ENCODE measurements around the gene HYI.
"Not testable (repeated sequence)": the region's sequence is repeated elsewhere in the genome, so short reads cannot be mapped to it uniquely, and the experiment has no call there.

The HYI gene

DNA sequence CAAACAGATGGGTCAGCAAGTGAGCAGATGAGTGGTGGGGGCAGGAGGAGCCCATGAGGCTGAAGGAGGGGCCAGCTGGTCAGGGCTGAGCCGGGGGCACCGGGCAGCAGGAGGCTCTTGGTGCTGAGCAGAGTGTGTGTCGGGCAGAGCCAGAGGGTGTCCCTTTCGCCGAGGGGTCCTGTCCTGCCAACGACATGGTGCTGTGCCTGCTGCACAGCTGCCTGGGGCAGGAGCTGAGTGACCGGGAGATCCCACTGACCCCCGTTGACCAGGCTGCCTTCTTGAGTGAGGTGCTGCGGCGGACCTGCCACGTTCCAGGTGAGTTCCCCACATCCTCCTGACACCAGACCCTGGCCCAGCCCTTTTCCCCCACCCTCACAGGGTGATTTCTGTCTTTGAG, 27.5 kb downstream of the HYI start:
- no peak for DNase-seq

DNA sequence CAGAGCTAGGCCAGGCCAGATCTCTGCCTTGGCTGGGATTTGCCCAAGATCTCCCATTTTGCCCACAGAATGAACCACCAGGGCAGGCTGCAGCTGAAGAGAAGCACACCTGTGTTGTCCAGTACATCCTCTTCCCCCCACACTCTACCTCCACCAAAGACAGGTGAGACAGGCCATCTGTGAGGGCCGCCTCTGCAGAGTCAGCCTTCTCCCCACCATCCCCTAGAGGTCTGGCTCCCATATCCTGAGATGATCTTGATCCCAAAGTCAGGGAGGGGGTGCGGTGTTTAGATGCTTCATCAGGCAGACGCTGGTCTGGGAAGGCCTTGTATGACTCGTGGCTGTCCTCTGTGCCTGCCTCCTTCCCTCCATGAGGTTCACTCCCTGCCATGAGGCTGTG, 28.7 kb downstream of the HYI start:
- no peak for DNase-seq

DNA sequence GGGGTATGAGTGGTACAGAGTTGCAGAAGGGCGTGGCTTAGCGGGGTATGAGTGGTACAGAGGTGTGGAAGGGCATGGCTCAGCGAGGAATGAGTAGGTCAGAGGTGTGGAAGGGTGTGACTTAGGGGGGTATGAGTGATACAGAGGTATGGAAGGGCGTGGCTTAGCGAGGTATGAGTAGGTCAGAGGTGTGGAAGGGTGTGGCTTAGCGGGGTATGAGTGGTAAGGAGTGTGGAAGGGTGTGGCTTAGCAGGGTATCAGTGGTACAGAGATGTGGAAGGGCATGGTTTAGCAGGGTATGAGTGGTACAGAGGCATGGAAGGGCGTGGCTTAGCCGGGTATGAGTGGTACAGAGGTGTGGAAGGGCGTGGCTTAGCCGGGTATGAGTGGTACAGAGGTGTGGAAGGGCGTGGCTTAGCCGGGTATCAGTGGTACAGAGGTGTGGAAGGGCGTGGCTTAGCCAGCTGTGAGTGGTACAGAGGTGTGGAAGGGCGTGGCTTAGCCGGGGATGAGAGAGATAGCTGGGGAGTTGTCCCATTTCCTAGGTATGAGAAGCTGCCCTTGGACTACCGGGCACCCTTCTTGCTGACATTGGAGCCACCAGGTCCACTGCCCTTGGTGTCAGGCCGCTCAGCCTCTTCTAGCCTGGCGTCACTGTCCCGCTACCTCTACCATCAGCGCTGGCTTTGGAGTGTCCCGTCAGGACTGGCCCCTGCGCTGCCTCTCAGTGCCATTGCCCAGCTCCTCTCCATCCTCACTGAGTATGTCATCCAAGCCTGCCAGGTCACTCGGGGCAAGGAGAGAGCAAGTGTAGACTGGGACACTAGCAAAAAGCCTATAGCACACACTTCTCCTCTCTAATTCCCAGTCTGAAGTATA, 29.8 kb downstream of the HYI start:
- no peak for DNase-seq

DNA sequence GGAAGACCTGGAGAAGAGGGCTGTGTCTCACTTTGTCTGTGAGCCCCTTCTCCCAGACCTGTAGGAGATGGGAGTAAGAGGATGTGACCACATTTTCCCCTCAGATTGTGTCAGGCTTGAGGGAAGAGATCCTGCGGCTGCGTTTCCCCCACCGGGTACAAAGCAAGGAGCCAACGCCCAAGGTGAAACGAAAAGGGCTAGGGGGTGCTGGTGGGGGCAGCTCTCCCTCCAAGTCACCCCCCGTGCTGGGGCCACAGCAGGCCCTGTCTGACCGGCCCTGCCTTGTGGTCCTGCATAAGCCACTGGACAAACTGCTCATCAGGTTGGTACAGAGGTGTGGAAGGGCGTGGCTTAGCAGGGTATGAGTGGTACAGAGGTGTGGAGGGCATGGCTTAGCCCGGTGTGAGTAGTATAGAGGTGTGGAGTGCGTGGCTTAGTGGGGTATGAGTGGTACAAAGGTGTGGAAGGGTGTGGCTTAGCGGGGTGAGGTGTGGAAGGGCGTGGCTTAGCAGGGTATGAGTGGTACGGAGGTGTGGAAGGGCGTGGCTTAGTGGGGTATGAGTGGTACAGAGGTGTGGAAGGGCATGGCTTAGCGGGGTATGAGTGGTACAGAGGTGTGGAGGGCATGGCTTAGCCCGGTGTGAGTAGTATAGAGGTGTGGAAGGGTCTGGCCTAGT, 30.6 kb downstream of the HYI start:
- DNase-seq, result peak; percentile 13

DNA sequence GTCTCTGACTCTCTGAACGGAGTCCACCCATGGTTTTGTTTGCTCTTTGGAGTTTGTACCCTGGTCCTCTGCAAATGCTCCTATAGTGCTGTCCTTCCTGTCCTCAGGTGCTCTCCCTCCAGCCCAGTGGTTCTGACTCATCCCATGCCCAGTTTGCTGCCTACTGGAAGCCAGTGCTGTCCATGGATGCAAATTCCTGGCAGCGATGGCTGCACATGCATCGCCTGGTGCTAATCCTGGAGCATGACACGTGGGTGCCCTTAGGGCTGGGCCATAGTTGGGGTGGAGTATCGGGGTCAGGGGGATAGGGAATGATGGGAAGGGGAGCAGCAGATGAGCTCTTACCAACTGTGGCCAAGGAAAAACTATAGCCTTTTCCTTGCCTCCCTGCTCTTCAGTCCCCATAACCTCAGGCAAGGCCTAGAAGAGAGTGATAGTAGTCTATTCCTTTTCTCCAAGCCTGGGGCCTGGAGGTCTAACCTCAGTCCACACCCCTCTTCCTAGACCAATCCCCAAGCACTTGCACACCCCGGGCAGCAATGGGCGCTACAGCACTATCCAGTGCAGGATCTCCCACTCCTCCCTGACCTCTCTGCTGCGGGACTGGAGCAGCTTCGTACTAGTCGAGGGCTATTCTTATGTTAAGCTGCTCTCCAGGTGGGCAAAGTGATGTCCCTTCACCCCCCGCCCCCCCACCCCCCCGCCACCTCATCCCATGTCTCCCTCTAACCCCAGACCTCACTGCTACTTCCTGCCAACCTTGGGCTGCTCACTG, 31.6 kb downstream of the HYI start:
- peak; percentile 12 for DNase-seq

DNA sequence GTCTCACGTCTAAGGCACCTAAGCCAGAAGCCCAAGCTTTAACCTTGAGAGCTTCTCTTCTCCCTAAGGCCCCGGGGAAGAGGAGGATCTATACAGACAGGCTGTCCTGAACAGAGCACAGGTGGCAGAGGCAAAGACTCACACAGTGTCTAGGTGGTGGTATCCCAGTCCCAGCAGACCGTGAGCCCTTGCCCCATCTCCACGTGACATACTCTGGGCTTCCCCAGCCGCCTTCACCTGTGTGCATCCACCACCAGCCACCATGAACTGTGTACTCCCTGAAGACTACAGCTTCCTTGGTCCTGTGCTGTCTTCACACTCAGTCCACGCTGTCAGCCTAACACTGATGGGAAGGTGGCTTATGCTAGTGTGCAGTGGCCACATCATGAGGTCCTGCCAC, 32.3 kb downstream of the HYI start:
- DNase-seq, result no peak

DNA sequence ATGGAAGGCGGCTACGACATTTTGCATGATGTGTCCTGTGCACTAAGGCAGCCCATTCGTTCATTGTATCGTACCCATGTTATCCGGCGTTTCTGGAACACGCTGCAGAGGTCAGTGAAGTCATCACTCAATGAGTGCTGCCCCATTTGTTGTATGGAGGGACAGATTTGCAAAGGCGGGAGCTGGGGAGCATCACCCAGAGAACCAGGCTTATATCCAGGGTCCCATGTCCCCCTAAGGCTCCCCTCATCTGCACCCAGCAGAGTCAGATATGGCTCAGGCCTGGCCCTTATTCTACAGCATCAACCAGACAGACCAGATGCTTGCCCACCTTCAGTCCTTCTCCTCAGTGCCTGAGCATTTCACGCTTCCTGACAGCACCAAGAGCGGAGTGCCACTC, 32.9 kb downstream of the HYI start:
- no peak for DNase-seq

DNA sequence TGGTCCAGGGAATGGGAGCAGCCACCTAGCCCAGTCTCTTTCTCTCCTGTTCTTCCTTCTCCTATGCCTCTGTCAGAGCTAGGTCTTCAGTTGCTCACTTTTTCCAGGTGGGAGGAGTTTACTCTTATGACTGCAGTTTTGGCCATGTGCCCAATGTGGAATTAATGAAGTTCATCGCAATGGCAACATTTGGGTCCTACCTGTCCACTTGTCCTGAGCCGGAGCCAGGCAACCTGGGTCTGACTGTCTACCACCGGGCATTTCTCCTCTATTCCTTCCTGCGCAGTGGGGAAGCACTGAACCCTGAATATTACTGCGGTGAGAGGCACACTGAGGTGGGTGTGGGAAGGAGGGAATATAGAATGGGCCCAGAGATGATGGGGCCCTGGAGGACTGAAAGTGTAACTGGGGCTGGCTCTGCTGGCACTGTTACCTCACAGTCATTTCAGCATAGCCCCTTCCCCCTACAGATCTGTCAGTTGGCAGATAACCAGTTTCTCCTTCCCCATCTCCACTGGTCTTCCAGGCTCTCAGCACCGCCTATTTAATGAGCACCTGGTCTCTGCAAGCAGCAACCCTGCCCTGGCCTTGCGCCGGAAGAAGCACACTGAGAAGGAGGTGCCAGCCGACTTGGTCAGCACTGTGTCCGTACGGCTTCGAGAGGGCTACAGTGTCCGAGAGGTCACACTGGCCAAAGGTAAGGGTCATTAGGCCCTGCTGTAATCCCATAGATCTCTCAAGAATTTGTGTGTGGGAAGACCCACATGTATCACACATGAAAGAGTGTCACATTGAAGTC, 33.9 kb downstream of the HYI start:
- DNase-seq, result peak; percentile 11

DNA sequence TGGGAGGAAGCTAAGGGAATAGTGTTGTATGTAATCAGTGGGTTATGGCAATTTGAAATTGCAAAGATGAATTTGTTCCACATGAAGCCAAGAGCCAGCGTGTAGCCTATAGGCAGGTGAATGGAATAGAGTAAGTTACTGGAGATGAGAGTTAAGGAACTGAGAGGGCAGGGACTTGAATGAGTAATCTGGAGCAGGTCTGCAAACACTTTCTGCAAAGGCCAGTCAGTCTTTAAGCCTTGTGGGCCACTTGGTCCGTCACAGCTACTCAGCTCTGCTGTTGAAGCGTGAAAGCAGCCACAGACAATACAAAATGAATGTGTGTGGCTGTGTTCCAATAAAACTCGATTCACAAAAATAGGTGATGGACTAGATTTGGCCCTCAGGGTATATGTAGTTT, 34.9 kb downstream of the HYI start:
- DNase-seq, result no peak

DNA sequence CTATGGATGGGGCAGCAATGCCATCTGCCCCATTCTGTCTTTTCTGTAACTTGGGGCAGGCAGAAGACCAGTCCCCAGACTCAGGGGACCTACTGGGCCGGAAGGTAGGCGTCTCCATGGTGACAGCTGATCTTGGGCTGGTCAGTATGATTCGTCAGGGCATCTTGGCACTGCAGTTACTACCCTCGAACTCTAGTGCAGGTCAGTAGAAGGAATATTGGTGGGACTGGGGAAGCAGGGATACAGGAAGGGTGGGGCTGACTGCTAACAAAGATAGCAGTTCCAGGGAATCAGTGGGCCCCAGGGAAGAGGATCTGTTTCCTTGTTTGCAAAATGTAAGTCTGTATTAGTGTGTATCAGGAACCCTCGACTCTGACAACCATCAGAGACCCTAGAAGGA, 37.8 kb downstream of the HYI start:
- no peak for DNase-seq

DNA sequence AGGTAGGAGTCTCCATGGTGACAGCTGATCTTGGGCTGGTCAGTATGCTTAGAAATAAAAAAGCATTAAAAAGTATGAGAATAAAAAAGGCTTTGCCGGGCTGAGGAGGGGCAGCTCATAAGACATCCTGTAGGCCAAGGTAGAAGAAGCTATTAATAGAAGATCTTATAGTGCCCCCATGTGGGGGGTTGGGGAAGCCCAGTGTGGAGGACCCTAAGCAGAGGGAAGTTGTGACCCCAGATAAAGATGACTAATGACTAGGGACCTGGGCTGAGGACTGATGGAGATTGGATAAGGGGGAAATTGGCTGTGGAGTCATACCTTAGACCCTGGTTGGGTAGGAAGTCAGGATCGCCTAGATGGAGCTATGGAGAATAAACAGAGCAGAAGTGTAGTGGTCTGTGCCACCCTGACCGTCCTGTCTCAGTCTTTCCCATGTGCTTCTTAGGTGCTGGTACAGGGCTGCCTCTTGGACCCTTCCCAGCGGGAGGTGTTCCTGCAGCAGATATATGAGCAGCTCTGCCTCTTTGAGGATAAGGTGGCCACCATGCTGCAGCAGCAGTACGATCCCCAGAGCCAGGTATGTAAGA, 39.0 kb downstream of the HYI start:
- peak; percentile 55 for DNase-seq

DNA sequence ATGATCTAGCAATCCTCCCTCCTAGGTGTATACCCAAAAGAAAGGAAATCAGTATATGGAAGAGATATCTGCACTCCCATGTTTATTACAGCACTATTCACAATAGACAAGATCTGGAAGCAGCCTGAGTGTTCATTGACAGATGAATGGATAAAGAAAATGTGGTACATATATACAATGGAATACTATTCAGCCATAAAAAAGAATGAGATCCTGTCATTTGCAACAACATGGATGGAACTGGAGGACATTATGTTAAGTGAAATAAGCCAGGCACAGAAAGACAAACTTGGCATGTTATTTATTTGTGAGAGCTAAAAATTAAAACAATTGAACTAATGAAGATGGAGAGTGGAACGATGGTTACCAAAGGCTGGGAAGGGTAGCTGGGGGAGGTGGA, 40.3 kb downstream of the HYI start:
- not testable (repeated sequence) for DNase-seq

DNA sequence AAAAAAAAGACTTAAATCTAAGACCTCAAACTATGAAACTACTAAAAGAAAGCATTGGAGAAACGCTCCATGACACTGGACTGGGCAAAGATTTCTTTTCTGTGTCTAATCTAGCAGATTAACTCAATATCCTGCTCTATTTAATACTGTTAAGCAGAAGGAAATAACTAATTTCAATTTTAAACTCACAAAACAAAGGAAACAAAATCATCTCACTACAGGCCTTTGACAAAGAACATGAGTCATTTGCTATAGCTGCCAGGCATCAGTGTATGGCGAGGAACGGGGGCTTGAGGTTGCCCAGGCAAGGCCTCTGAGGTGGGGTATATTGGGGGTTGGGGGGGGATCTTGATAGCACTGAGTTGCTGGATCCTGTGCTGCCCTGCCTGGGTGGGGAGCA, 43.2 kb downstream of the HYI start:
- no peak for DNase-seq

DNA sequence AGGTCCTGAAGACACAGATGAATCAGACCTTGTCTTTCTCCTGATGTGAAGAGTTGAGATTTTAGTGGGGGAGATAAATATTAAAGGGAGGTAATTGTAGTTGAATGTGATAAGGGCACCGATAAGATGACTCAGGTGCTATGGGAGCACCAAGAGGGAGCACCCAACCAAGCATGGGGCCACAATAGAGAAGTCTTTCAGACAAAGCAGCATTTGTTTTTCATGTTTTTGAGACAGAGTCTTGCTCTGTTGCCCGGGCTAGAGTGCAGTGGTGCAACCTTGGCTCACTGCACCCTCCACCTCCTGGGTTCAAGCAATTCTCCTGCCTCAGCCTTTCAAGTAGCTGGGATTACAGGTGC, 47.9 kb downstream of the HYI start:
- DNase-seq, result no peak

DNA sequence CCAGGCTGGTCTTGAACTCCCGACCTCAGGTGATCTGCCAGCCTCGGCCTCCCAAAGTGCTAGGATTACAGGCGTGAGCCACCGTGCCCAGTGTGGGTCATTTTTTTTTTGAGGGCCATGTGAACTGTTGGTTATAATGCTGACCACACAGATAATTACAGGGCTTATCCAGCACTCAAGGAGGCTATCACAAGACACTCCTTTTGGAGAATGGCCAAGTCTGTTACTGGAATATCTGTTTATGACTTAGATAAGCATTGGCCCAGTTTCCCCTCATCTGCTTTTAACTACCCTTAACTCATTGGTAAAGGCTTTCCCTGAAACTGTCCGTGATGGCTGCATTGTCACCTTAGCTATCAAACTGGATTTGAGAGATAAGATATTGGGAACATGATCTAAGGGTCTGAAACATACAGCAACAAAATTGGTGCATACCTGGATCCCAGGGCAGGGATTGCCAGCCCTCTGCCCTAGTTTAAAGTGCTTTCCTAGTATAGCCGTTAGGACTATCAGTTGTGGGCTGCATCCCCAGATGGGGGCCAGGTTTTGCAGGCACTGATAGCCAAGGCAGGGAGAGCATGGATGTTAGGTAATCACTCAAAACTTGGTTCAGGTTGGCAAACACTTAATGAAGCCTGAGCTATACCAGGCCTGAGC, 48.4 kb downstream of the HYI start:
- no peak for DNase-seq

DNA sequence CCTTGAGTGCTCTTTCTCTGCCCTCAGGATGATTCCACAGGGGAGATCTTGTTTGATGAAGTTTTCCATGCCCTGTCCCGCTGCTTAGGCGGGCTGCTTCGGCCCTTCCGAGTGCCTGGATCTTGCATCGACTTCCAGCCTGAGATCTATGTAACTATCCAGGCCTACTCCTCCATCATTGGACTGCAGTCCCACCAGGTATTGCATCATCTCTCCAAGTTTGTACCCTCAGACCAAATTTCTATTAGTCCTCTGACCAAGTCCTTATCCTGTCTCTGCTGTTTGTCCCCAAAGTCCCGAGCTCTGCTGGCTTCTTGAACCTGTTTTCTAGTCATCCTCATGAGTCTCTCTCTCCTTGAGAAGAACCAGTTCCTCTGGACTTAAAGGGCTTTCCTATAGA, 49.4 kb downstream of the HYI start:
- DNase-seq, result no peak

DNA sequence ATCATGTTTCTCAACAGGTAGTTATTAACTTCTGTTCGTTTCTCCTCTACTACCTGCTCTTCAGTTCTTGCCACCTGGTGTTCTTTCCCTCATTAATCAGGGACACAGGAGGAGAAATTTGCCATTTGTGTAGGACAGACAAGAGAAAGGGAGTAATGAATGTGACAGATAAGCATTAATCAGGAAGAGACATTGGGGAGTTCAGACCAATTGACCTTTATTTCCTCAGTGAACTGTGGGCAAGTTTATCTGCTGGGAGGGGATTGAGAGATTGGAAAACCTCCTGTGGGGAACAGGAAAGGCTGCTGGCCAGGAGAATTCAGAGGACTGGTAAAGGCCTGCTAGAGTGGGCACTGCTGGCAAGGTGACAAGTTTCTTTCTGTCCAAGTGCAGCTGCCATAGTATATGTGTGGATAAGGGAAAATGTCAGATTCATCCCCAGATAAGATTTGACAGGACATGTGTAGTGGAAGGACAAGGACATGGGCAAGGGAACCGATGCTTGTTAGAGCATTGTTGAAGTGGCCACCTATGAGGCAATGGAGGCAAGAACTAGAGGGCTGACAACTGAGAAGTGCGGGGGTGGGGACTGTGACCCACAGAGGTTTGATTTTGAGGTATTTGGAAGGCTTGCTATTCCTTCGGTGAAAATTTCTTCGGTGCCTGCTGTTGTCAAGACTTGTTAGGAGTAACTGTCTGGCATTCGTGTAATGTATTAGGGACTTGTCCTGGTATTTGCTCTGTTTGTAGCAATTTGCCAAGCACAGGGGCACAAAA, 51.5 kb downstream of the HYI start:
- DNase-seq, result no peak

Measured in femur (tissue), 1 donor.